RWPE2 (cell line): Measurements from ENCODE around the gene SUSD6.
"Not testable (repeated sequence)": the region's sequence is repeated elsewhere in the genome, so short reads cannot be mapped to it uniquely, and the experiment has no call there.

Source experiments
- ATAC-seq: fragments of 200-7000 bp; cut with Tn5 transposase; 3 replicates; pipeline ENCODE4 v1.9.1; 2021; ENCODE audit warnings: low read depth
- DNase-seq: peaks from one replicate; pipeline ENCODE4 v3.0.0-alpha.2; 2020; ENCODE audit warnings: low spot score
- H3K27ac ChIP-seq: fragments of 450-650 bp; 2 replicates; pipeline ENCODE4 v1.5.1; 2017; ENCODE audit warnings: mild to moderate bottlenecking; ENCODE audit not compliant: poor library complexity, severe bottlenecking
- H3K27me3 ChIP-seq: fragments of 250-450 bp; sonication (Bioruptor Pico); 2 replicates; pipeline ENCODE4 v1.5.1; 2021; ENCODE audit warnings: mild to moderate bottlenecking, moderate library complexity; ENCODE audit not compliant: insufficient read depth, poor library complexity, severe bottlenecking
- H3K36me3 ChIP-seq: fragments of 250-450 bp; sonication (Bioruptor Pico); 2 replicates; pipeline ENCODE4 v1.5.1; 2020; ENCODE audit warnings: low read depth, mild to moderate bottlenecking, moderate library complexity
- H3K4me1 ChIP-seq: fragments of 250-450 bp; sonication (Bioruptor Pico); 2 replicates; pipeline ENCODE4 v1.5.1; 2021; ENCODE audit warnings: mild to moderate bottlenecking, moderate library complexity; ENCODE audit not compliant: insufficient read depth, poor library complexity, severe bottlenecking
- H3K4me3 ChIP-seq: fragments of 250-450 bp; sonication (Bioruptor Pico); 2 replicates; pipeline ENCODE4 v1.5.1; 2021; ENCODE audit warnings: mild to moderate bottlenecking, moderate library complexity; ENCODE audit not compliant: severe bottlenecking
- H3K9me3 ChIP-seq: fragments of 250-450 bp; sonication (Bioruptor Pico); 2 replicates; pipeline ENCODE4 v1.5.1; 2021; ENCODE audit warnings: mild to moderate bottlenecking, moderate library complexity; ENCODE audit not compliant: severe bottlenecking
- CTCF ChIP-seq: fragments of 450-650 bp; IDR thresholded peaks from one replicate; pipeline ENCODE4 v1.5.1; 2017; ENCODE audit warnings: mild to moderate bottlenecking, moderate library complexity; ENCODE audit not compliant: poor library complexity, severe bottlenecking

Gene SUSD6

DNA sequence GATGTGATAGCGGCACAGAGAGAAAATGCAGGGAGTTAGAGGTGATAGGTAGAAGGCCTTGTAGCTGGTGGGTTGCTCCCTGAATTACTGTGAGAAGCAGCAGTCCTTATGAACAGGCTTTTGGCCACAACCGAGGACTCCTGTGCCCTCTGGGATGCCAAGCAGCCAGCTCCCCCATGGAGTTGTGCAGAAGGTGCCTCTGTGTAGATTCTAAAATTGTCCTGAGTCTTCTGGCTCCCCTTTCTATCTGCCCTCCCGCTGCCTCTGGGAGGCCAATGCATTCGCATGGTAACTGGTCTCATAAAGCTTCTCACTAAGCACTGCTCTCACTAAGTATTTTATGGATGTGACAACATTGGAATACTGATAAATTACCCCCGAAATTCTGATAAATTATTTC is 16.1 kb upstream of the SUSD6 start:
- ATAC-seq (no peak), DNase-seq (no peak)
- Histone ChIP-seq H3K9me3 (no peaks in the 10 kb centered on the region), H3K27me3 (no peaks in the 10 kb centered on the region), H3K27ac (no peak overlapping the region), H3K4me3 (no peak overlapping the region), H3K36me3 (no peaks in the 10 kb centered on the region), H3K4me1 (no peaks in the 10 kb centered on the region)
- TF ChIP-seq CTCF, result no peak

DNA sequence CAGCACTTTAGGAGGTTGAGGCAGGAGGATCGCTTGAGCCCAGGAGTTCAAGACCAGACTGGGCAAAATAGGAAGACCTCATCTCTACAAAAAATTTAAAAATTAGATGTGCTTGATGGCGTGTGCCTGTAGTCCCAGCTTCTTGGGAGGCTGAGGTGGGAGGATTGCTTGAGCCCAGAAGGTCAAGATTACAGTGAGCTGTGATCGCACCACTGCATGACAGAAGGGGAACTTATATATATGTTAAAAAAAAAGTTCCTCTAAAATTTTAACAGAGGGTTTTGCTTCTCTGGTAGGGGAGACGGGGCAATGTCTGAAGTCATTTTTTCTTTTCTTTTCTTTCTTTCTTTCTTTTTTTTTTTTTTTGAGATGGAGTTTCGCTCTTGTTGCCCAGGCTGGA is 12.0 kb upstream of the SUSD6 start:
- DNase-seq, H3K9me3 ChIP-seq, H3K36me3 ChIP-seq, H3K4me3 ChIP-seq, H3K27ac ChIP-seq, H3K4me1 ChIP-seq, ATAC-seq, H3K27me3 ChIP-seq: not testable (repeated sequence)

- TF ChIP-seq CTCF, result no peak
- no peak overlapping the region for H3K27ac ChIP-seq
- no peaks in the 10 kb centered on the region for H3K27me3 ChIP-seq
- H3K36me3 ChIP-seq, result no peaks in the 10 kb centered on the region
- ATAC-seq (peak; percentile 24; the same call in 2 of the 3 replicates), DNase-seq (no peak)
- H3K4me1 ChIP-seq, result no peaks in the 10 kb centered on the region
- no peaks in the 10 kb centered on the region for H3K9me3 ChIP-seq
- H3K4me3 ChIP-seq, result no peak overlapping the region
These were observed 11.0 kb upstream of the SUSD6 start for GRCh38 chr14:69600304-69600891.

DNA sequence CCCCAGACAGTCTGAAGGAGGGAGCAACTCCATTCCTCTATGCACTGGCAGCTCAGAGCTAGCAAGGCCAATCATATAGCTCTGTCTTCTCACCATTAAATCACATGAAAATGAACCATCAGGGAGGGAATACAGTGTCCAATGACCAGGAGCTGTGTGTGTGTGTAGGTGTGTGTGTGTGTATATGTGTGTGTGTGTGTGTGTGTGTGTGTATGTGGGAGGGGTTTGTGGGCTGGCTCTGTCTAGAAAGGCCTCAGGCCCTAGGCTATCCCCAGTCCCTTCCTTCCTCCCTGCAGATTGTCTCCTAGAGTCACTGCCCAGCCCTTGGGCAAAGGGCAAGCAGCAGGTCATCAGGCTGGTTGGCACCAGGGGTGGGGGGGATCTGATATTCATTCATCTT is 5.7 kb upstream of the SUSD6 start:
- no peaks in the 10 kb centered on the region for H3K9me3 ChIP-seq
- ATAC-seq (peak; percentile 30; the same call in 1 of the 3 replicates), DNase-seq (no peak)
- no peaks in the 10 kb centered on the region for H3K27me3 ChIP-seq
- no peak for TF ChIP-seq CTCF
- H3K27ac ChIP-seq, result no peak overlapping the region
- H3K4me1 ChIP-seq, result no peaks in the 10 kb centered on the region
- H3K4me3 ChIP-seq, result no peak overlapping the region
- H3K36me3 ChIP-seq, result no peaks in the 10 kb centered on the region

DNA sequence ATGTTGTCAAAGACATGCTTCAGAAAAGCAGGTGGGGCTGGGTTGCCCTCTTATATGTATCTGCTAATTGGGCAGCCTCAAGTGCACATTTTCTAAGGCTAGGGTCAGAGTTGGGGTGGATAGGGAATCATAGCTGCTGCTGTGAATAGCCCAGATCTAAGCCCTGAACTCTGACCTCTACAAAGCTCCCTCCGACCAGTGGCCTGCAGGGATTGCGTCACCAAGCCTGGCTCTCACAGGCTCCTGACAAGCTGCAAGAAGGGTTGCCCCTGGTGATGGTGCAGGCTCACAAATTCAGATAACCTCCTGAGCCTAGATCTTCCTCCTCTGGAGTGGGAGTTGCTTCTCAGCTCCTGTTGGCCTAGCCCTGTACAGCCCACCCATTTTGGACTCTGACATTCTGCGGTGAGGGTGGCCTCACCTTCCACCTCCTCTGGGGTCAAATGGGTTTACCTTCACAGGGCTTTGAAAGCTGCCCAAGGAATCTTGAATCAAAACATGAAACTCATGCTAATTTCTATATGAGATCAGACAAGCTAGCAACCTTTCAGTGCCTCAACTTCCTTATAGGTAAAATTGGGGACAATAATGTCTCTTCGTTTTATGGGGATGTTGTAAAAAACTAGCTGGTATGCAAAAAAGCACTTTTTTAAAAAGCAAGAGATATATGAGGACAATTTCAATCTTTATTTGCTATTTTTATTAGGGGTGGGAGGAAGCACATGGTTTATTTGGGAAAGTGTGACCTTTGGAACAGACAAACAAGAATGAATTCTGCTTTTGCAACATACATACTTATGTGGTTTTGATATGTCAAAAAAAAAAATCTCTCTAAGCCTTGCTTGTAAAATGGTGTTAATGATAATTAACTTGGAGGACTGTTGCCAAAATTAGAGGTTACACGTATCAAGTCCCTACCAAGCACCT is 4.9 kb upstream of the SUSD6 start:
- Histone ChIP-seq H3K27ac (no peak overlapping the region), H3K4me1 (no peaks in the 10 kb centered on the region), H3K27me3 (no peaks in the 10 kb centered on the region), H3K36me3 (no peaks in the 10 kb centered on the region), H3K9me3 (no peaks in the 10 kb centered on the region), H3K4me3 (no peak overlapping the region)
- no peak for TF ChIP-seq CTCF
- no peak for ATAC-seq
- DNase-seq, result no peak
